CD4-positive, alpha-beta T cell treated with Interferon gamma for 1 hour (primary cell): ENCODE results near the gene ADCY2.

Experiments
- DNase-seq: peaks from one replicate; pipeline ENCODE4 v3.0.0-alpha.2; 2020

The ADCY2 gene

DNA sequence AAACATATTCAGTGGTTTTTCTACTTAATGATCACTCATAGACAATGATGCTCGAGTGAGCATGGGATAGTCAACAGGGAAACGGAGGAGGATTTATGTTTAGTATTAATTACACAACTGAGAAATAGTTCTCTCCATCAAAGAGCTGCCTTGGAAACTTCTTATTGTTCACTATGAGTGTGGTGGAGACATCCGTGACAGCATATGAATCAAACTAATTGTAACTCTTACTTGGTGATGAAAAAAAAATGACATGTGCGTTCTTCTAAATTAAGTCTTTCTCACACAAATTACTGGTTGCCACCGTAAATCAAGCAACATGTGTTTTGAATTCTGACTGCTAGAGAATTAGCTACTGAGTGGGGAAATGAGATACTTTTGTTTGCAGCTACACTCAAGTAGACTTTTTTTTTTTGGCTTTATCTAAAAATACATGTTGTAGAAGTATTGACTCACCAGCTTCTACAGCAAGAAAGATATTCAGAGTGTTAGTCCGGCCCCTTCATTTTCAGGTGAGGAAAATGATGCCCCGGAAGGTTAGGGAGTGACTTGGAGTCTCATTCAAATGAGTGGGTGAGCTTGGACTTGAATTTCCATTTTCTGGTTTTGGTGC, 275.5 kb downstream of the ADCY2 start:
- no peak for DNase-seq

DNA sequence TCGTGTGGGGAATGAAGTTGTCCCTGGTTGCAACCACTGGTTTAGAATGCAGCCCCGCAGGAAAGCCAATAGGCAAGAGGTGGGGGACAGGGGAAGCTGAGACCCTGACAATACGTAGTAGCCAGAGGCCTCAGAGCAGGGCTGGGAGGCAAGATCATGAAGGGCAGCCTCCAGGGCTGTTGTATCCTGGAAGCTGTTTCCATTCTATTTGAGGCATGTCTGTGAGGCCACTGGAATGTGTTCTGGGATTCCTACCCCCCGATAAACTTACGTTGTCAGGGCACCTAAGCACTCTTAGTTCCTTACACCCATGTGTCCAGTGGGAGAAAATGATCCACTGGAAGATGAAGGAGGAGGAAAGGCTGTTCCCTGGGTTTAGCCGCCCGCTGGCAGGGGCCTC, 277.7 kb downstream of the ADCY2 start:
- no peak for DNase-seq

DNA sequence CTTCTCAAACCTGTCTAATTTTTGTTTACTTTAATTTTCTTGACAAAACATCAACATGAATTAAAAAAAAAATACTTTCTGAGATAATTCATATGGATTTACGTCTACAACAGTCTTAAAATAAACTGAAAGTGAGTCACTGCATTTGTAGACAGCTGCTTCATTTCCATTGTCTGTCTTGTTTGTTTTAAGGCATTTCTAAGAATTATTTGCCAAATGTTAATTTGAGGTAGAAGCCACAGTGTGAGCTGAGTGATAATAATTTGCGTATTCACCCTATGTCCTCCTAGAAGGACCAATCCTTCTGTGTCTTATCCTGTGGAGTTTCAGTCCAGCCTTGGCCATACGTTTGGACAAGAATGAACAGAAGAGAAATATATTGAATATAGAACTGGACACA, 280.5 kb downstream of the ADCY2 start:
- no peak for DNase-seq

DNA sequence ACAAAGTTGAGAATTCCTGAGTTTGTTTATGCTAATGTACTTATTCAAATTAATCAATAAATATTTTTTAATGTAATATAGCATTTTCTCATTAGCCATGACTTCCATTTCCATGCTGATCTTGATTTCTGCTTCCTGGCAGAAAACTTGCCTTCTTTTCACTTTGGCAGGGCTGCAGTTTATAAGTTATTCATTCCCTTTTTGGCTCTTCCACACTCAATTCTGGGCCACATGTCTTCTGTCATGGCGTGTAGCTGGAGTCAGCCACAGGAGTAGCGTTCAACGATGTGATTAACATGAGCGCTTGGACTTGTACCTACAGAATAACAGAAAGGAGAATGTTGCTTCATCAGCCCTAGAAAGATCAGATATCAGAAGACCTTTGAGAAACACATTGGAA, 282.1 kb downstream of the ADCY2 start:
- DNase-seq, result no peak

DNA sequence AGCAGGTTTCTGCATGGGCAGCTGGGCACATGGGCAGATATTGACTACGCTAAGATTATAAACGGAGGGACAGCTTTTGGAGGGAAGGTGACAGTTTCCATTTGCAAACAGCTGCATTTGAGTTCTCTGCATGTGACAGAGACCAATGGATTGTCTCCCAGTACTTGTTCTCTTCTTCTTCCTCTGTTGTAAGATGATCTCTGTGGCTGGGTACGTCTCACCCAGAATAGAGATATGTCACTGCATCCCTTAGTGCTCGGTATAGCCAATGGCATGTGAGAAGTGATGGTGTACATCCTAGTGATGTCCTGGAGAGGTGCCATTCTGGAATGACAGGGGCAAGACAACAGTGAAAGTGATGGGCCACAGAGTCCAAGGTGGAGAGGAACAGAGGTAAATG, 283.7 kb downstream of the ADCY2 start:
- no peak for DNase-seq

DNA sequence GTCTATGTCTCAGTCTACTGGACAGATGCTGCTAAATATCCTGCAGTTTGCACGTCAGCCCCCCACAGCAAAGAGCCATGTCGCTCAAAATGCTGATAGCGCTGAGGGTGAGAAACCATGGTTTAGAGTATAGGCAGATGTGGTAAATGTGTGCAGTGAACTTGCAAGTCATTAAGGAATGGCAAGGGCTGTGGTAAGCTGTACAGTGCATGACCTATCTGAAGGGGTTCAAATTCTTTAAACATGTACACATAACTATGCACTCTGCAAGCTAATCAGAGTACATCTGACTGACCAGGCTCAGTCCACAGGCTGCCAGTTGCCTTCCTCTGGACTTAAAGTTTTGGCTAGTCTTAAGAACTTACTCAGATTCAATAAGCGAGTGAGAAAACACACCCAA, 284.3 kb downstream of the ADCY2 start:
- DNase-seq, result no peak

DNA sequence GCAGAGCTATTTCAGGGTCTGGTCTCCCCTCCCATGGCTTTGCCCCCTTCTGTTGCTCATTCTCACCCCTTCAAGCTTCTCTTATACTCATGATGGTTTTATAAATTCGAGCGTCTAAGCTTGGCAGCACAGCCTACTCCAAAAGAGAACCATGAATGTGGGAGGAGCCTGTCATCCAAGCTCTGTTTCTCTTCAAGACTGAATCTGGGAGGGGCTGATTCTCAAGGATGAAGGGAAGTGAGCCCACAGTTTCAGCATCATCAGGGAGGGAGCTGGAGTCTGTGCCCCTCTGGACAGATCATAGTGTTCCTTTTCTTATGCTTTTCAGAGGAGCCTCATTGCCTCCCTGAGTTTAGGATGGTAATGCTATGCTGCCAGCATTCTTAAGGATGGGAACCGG, 286.4 kb downstream of the ADCY2 start:
- DNase-seq, result no peak

DNA sequence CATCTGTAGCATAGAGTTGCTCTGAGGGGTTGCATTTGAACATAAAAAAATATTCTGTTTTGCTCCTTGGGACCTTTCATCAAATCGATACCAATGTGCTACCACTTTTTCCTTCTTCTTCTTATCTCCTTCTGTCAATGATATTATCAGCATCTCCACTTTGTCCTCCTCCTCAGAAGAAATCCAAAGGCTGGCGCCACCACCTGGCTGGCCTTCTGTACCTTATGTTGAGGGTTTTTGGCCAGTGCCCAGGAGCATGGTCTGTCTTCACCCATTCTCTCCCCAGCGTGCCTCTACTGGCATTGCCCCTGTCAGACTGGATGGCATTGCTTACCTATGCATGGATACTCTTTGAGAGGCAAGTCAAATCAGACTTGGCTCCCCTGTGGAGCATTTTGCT, 287.8 kb downstream of the ADCY2 start:
- DNase-seq, result no peak

DNA sequence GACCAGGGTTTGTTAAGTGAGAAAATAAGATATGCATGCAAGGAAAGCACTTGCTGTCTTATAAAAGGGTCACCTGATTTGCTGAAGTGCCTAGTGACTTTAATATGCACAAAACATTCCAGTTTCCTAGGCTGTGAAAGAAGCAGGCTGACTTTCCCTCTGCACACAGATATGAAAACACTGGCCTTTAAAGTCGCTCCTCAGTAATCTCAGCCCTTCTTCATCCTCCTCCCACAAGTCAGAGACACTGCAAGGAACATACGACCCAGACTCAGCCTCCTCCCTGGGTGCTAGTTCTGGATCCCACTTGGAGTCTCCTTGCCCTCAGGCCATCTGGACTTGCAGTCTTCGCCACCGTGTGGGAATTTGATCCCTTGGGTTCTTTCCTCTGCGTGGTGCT, 288.9 kb downstream of the ADCY2 start:
- DNase-seq, result no peak

DNA sequence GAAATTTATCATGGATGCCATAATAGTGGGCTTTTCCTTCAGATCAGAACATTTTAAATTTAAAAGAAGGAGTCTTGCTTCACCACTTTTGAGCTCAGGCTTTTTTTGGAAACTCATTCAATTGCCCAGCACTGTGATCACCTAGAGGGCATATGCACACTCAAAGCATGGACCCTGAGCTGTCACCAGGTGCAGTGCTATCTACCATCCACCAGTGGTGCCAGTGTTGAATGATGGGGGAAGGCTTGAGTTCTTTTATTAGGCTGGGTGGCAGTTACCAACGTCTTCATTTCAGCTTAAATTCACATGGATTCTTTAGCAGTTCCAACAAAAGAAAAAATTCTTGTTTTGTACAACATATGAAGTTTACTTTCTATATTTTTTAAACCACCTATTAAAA, 290.9 kb downstream of the ADCY2 start:
- no peak for DNase-seq

DNA sequence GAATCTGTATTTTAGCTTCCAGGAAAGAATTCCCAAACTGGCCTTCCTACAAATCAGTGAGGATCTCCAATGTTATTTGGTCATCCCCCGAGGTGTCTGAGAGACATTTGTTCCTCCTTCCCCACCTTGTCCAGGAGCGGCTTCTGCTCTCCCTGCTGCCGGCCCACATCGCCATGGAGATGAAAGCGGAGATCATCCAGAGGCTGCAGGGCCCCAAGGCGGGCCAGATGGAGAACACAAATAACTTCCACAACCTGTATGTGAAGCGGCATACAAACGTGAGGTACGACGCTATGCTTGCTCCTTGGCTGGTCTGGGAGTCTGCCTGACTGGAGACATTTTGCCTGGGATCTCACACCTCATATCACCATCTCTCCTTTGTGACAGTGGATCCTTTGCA, 294.6 kb downstream of the ADCY2 start:
- no peak for DNase-seq

DNA sequence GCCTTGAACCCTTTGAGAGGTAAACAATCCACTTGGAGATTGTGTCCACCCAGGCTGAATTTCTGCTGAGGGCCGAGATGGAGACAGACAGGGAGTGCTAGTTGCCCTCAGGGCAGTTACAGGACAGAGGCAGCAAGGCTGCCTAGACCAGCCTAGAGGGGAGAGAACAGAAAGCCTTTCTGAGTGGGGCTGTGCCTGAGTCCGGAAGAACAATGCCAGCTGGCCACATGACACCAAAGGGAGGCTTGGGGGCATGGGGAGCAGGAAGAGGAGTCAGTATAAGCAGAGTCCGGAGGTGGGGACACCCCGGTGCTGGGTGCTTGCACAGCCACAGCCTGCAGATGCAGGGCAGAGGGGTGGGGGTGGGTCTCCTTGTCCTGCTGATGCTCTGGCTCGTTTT, 309.3 kb downstream of the ADCY2 start:
- no peak for DNase-seq

DNA sequence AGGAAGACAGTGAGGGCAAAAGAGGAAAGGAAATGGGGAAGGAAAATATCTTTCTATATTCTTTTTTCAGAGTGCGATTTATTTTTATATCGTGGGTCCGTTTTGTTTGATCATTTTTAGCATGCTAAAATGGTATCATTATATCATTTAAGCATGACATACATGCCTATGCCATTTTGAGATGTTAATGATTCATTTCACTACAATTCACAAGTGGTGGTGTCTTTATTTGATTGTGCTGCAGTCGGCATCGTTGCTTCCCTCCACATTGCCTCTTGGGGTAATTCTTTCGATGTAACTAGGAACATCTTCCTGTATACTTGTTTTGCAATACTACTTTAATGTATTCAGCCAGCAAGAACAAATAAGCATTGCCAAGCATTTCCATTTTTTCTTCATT, 309.8 kb downstream of the ADCY2 start:
- DNase-seq, result no peak

DNA sequence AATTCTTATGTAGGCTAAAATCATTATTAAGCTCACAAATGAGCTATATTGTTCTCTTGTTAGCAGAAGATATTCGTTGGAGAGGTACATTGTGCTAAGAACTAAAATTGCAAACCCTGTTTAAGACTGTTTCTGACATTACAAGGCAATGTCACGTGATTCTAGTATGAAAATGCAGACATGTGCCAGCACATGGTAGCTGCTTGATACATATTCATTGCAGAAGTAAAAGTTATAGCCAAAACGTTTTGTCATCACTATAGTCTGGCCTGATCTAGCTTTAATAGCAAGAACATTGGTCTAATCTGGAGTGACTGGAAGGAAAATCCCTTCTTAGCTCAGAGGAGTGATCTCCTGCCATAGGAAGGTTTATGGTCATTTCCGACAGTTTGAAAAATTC, 310.3 kb downstream of the ADCY2 start:
- no peak for DNase-seq

DNA sequence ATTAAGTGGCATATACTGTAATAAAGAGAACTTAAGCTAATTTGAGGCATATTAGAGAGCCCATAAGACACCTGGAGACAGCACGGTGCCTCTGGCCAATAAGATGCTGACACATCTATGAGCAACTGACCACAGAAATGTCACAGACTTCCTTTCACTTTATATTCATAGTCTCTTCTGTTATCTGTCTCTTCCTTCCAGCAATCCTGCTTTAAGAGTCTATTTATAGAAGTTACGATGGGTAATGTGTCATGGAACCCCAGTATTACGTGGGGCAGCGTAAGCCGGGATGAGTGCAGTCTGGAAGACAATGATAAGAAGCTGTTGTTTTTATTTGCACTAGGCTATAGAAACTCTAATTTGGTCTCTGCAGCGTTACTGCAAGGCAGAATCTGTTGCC, 318.2 kb downstream of the ADCY2 start:
- no peak for DNase-seq

DNA sequence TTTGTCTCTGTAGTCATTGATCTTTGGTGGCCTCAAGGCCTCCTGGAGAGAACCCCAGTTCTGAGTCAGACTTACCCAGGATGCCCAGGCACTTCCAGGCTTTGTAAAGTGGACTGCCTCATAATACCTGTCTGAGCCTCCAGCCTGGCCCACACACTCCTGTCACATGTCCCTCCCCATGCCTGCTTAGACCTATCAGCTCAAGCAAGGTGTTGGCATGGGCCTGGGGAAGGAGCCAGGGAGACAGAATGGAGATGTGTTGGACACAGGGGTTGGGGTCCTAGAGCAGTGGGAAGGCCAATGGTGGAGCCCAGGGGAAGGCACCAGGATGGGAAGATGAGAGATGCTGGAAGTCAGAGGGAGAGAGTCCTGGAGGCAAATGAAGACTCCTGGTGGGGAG, 318.8 kb downstream of the ADCY2 start:
- no peak for DNase-seq

DNA sequence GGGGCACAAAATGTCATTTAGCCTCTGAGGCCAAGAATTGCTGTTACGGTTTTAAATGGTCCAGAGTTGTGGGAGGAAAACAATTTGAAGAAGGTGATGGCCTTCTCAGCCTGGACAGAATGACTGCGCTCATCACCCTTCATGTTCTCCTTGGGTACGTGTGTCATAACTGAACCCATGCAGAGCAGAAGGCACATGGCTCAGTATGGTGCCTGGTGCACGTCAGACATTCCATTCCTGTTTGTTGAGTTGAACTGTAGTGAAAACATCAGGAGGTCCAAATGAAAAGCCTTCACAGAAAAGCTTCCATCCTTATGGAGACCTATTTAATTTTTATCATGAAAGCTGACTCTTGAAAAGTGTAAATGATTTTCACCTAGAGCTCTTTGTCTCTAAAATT, 321.8 kb downstream of the ADCY2 start:
- DNase-seq, result no peak

DNA sequence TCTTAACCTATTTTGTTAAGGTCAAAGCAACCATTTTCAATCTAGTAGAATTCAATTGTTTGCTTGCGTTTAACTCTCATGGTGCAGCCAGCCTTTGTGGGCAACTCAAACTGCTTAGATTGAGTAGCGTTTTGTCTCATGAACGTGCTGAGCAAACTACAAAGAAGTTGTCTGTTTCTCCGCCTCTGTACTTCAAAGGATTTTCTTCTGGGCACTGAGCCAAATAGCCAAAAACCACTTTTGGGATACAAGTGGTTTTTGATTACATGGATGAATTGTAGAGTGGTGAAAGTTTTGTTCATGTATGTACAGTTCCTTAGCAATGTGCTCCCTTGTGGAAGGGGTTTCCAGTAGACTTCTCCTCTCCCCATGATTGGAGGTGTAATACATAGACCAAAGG, 332.1 kb downstream of the ADCY2 start:
- DNase-seq, result no peak

DNA sequence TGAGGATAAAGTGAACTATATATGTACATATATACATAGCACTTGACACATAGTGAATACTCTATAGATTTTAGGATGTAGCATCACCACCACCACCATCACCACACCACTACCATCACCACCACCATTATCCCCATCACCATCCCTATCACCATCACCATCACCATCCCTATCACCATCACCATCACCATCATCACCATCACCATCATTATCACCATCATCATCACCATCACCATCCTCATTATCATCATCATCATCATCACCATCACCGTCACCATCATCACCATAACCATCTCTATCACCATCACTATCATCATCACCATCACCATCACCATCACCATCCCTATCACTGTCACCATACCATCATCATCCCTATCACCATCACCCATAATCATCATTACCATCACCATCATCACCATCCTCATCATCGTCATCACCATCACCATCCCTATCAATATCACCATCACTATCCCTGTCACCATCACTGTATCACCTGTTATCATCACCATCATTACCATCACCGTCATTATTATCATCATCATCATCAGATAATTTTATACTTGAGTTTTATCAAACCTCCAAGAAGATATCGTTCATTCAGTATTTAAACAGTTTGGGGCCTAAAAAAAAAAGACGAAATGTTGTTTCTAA, 345.6 kb downstream of the ADCY2 start:
- DNase-seq, result no peak

DNA sequence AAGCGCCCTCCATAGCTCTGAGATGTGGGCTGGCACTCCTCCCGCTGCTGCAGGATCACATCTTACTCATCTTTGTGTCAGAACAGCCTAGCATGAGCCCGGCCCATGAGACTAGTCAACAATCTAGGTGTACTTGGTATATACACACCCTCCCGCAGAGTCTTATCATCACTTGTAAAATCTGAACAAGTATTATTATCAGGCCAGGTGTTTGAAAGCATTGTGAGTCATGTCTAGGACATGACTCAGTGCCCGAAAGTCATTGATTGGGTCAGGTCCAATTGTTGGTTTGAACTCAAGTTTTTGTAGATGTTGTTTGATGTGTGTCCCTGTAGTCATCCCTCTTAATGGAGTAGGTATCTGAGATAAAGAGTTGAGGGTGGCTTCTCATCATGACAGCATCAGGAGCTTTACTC, 346.3 kb downstream of the ADCY2 start:
- DNase-seq, result no peak

DNA sequence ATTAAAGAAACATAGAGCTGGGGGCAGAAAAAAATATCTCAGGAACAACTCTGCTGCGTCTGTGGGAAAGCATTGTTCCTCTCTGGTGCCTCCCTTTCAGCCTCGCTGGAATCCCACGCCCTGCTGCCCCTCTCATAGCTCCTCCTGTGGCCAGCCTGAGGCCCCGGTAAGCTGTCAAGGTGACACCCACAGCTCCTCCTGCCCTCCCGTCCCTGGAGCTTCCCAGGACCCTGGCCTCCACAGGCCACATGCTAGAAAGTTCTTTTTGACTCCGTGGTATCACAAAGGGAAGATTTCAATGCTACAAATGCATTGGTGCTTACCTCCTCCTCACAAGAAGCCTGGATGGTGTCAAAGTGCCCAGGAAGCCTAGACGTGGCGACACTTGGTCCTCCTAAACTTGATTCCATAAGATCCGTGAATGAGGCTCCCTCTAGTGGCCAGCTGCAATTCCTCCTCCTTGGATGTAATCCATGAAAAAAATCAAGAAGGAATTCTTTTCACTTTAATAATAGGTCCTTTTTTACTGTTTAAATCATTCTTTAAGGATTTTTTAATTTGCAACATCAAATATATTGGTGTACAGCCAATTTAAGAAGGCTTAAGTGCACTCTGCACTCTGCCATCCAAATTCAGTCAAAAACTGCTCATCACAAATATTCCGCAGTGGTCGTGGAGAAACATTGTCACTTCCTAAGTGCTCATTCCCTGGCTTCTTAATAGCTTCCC, 350.1 kb downstream of the ADCY2 start:
- no peak for DNase-seq

DNA sequence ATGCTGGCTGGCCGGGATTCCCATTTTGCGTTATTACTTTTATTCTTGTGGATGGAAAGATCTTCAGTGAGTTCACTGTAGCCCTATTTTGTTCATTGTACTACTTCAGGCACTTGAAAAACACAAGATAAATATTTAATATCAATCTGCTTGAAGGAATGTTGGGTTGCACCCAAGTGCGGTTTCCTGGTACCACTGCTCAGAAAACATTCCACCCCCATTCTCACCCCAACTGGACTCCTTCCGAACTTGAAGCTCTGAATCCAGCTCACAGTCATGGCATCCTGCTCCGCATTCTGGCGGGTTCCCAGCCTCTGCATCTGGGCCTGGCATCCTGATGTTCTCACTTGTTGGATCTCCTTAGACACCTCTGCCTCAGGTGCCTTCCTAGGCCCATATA, 351.8 kb downstream of the ADCY2 start:
- DNase-seq, result no peak

DNA sequence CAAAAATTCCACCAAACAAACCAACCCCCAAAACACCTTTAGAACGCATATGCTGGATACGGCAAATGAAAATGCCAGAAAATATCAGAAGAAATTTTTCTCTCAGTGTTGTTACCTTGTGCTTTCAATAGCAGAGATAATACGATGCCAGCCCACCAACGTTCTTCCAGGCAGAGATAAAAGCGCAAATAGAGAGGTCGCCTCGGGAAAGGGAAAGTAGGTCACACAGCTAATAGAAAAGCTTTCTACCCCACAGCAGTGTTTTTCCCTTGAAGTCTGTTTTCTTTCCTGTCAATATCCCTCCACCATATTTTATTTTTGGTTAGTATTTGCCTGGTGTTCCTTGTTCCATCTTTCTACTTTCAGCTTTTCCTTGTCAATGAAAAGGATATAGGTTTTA, 353.7 kb downstream of the ADCY2 start:
- no peak for DNase-seq

DNA sequence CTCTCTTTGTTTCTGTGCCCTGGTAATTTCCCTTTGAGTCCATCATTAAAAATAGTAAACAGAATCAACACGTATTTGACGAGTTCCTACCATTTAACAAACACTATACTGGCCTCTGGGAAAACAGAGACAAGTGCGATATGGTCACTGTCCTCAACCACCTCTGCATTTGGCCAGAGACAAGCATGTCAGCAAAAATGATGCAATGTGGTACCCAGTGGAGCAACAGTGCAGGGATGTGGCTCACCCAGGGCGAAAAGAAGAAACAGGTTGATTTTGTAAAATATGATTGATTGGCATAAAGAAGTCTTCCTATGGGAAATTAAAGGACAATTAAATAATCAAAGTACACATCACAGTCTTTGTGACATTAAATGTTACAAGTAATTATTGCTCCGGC, 355.9 kb downstream of the ADCY2 start:
- no peak for DNase-seq

DNA sequence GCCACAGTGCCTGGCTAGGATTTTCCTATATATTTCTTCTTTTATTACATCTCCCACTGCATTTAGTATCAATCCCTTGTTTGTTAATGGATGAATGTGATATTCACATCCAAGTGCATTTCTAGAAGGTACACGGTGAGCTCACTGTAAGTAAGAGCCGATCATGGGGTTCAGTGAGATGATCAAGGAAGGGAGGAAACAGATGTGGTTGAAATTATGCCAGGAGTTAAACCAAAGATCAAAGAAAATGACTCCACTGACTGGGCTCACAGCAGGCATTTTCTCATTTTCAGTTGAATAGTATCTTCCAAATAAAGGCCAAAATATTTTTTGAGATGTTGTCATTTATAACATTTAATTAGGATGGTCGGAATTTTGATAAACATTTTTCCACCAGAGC, 357.2 kb downstream of the ADCY2 start:
- no peak for DNase-seq
